MM.1S (cell line): ENCODE measurements around the gene SPACDR.
"Not testable (repeated sequence)": the region's sequence is repeated elsewhere in the genome, so short reads cannot be mapped to it uniquely, and the experiment has no call there.

Experiments used
- CTCF ChIP-seq: fragments of 300-600 bp; sonication (generic); IDR thresholded peaks from 2 replicates; pipeline ENCODE4 v1.5.1; 2016; ENCODE audit warnings: antibody characterized with exemption, low read length, mixed read lengths
- EZH2 ChIP-seq: fragments of 300-600 bp; sonication (generic); optimal IDR thresholded peaks from 2 replicates; pipeline ENCODE3; 2017; ENCODE audit warnings: low read depth, mild to moderate bottlenecking, antibody characterized with exemption, low read length, mixed read lengths

GRCh38 chr7:100438731-100439130, 25.3 kb downstream of the SPACDR start:
- not testable (repeated sequence) for TF ChIP-seq EZH2, CTCF
